GM18499 (cell line): ENCODE measurements around the gene KCNIP2.
"Not testable (repeated sequence)": the region's sequence is repeated elsewhere in the genome, so short reads cannot be mapped to it uniquely, and the experiment has no call there.

Experiments used
- ATAC-seq: cut with Tn5 transposase; IDR thresholded peaks from one replicate; pipeline ENCODE4 v1.9.1; 2021; ENCODE audit warnings: moderate number of reproducible peaks; ENCODE audit not compliant: insufficient read depth, unreplicated experiment

Gene KCNIP2

GRCh38 chr10:101829561-101830315 is 13.9 kb downstream of the KCNIP2 start:
- ATAC-seq, result no peak

GRCh38 chr10:101828766-101829551 is 14.6 kb downstream of the KCNIP2 start:
- ATAC-seq, result no peak

- ATAC-seq, result no peak
These were observed 15.5 kb downstream of the KCNIP2 start for GRCh38 chr10:101827919-101828600.

DNA sequence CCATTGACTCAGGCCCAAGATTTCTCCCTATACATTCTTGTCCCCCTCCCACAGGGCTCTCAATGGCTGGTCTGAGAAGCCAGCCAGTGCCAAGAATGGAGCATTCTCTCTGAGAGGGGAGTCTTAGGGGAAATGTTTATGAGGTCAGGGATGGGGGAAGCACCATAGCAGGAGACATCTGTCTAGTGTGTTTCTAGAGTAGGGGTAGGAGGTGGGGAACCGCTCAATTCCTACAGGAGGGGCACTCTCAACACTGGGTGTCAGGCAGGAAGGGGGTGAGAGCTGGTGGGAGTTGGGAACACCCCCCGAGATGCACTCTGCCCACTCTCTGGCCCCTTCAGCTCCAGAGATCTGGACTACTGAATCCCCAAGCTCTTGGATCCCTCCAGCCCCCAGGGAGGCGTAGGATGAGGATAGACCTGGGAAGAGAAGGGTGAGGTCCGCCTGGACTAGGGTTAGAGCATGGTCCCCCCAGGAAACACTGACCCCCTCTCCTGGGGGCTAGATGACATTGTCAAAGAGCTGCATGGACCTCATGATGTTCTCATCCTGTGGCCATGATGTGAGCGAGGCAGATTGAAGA is 16.7 kb downstream of the KCNIP2 start:
- no peak for ATAC-seq

DNA sequence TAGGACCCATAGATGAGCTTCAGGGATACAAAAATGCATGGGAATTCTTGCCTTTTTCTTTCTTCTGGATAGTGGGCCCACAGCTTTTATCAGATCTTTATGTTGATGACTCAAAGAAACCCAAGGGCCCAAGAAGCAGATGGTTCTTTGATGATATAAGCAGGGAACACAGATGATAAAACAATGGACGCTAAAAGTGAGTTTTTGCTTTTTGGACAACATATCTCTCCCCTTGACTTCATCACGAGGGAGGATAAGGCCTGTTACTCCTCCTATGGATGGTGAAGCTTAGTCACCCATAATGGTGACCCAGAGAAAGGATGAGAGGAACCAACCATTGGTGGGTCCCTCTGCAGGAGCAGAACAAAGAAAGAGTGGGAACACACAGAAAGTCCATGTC is 18.9 kb downstream of the KCNIP2 start:
- no peak for ATAC-seq

DNA sequence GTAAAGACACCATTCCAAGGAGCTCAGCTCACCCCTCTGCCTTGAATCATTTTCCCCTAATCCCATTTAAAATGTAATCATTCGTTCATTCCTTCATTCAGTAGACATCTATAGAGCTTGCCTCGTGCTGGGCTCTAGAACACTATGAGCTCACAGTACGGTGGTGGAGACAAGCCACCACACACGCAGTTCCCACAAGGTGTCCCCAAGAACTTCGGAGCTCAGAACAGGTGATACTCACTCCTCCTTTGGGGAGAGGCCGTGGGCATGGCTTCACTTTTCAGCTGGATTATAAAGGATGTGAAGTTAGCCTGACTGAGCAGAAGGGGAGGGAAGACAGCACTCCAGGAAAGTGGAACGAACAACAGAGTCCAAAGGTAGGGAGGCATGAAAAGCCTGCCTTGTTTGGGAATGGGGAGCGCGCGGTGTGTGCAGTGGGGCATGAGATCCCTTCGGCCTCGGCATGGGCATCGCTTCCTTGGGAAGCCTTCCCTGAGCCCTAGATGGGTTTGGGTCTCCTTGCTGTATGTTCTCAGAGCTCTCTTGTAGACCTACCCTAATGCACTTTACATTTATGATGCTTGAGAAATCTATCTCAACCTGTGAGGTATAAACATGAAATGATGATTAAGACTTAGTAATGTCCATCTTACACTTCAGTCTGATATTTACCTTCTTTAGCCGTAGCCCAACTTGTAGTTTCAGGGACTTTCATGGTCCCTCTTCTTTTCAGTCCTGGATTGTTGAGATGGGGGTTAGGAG is 24.5 kb downstream of the KCNIP2 start:
- no peak for ATAC-seq

DNA sequence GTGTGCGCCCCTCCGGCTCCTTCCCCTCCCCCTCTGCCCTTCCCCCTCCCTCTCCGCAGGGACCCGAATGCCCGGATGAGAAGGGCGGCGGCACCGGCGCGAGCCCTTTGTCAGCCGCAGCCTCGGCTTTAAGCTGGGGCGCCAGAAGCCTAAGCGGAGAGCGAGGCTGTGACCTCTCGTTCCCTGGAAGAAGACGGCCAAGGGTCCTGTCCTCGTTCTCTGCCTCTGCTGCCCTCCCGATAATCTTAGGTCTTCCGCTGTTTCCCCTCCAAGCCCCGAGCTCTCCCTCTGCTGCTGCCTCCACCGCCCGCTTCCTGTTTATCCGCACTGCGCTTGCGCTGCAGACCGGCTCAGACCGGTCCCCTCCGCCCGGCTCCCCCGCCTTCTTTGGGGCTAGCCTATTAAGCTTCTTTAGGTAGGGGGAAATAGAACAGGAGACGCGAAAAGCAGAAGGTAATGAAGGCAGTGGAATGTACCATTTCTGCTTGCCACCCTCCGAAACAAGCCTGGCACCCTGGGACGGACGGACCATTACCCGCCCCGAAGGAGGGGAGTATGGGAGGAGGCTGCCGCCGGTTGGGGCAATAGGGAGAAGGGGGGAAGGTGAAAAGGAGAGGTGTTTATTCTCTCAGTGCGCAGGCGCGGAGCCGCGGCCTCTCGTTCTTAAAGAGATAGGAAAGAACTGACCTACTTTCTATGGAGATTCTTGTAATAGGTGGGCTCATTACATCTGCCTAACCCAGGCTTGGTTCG is 25.3 kb downstream of the KCNIP2 start, which contains the start of gene OGA:
Gene OGA, minus strand, starts transcription at position 326 of the 753 bp plus-strand sequence. CDS start 422 bp downstream, outside the sequence.
- peak; percentile 86 for ATAC-seq

DNA sequence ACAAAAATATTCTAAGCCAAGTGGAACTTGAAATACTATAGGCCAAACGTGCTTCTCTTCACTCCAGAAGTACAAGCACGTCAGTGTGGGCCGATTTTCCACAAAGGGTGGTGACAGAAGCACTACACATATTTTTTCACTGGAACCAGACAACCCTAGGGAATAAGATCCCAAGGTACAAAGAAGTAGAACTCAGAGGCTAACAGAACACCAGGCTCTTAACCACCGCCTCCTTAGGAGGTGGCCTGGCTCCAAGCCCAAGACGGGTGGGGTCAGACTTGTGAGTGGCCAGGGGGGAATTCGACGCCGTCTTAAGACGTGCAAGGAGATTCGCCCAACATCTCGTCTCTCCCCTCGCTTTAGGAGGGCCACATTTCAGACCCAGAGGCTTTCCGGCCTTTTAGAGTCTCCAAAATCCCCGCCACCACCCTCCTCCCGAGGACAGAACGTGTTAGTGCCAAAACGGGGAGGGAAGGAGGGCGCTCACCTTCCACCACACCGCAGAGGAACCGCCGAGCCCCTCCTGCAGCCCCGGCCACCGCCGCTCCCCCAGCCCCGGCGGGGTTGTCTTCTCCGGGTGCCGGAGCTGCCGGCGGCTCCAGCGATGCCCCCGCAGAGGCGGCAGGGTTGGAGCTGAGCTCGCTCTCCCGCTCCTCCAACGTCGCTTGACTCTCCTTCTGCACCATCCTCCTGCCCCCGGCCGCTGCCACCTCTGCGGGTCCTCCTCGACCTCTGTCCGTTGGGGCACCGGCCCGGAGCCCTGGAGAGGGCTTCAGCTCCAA is 26.1 kb downstream of the KCNIP2 start:
- no peak for ATAC-seq

DNA sequence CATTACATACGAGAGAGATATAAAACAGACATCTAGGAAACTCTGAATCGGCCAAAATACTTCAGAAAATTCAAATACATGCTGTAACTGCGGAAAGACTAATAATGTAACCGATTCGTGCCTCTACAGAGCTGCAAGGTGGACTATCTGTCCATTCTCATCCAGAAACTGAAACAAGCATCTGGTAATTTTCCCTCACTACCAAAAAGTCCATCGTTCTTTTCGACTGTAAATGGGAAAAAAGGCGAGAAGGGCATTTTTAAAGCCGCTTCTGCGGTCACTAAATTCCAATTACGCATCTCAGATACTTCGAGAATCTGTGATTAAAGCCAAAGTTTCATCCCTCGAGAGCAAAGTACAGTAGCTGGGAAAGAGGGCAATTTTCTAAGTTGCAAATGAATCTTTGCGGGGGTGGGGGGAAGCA is 26.7 kb downstream of the KCNIP2 start:
- ATAC-seq, result no peak

DNA sequence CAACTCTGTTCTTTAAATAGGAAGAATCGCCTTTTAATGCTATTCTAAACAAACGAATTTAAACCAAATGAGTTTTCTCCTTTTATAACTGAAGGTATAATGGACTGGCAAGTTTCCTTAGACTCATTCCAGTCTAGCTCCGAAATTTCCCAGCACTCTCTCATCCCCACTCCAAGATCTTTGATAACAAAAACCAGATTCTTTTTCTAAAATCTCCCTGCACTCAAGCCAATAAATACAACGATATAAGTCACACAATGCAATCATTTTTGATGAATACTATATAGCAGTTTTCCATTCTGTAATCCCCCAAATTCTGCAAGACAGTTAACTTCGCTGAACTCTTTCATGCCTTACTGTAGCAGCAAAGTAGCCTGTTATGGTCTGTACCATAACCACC is 27.2 kb downstream of the KCNIP2 start:
- ATAC-seq, result no peak

DNA sequence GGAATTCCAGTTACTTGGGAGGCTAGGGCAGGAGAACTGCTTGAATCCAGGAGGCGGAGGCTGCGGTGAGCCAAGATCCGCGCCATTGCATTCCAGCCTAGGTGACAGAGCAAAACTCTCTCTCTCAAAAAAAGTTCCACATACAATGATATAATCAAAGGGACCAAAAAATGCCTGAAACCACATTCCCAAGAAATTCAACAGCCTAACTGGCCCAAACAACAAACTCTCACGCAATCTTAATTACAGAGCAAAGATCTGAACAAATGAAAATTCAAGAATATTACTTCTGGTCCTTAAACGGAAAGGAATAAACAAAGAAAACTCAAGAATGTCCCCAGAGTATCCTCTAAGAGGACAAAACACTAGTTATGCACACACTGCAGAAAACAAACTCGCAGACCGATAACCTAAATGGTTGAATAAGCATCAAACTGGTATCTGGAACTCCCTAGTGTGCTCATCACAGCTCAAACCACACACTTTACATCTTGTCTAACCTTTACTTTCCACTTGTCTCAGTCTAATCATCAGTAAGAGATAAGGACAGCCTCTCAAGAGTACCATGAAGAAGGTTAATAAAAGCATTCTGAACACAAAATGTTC is 29.0 kb downstream of the KCNIP2 start:
- ATAC-seq, result no peak

DNA sequence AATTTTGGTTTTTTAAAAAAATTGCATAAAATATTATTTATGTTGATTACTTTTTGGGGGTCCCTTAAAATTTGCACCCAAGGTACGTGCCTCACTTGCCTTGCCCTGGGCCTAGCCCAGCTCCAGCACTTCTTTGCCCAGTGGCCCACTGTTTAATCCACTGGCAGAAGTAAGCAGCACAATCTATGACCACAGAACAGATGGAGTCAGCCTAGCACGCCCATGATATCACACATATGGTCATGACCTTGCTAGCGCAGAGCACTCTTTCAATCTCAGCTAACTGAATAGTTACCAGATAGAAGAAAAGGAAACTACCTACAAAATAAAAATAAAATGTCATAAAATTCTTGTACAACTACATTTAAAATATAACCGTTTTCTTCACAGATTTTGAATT is 31.0 kb downstream of the KCNIP2 start:
- ATAC-seq, result no peak

DNA sequence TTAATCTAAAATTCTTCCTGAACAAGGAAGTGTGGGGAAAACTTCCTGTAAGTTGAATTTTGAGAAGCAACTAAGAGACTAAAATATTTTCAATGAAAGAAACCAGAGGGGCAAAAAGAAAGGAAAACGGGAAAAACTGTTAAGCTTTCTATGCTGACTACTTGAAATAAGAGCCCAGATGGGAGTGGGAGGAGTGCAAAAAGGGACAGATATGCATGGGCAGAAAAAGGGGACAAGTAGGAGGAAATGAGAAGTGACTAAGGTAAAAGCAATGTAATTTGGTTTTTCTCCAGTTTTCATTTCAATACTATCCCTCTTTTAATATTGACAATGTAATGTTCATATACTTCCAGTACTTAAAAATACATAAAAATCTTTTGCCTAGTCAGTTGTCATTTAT is 36.4 kb downstream of the KCNIP2 start:
- ATAC-seq, result no peak

- ATAC-seq, result no peak
These were observed 40.1 kb downstream of the KCNIP2 start for GRCh38 chr10:101803511-101803910.

- ATAC-seq, result no peak
These were observed 46.1 kb downstream of the KCNIP2 start for GRCh38 chr10:101797403-101798059.

- no peak for ATAC-seq
These were observed 50.1 kb downstream of the KCNIP2 start for GRCh38 chr10:101793526-101793925.

DNA sequence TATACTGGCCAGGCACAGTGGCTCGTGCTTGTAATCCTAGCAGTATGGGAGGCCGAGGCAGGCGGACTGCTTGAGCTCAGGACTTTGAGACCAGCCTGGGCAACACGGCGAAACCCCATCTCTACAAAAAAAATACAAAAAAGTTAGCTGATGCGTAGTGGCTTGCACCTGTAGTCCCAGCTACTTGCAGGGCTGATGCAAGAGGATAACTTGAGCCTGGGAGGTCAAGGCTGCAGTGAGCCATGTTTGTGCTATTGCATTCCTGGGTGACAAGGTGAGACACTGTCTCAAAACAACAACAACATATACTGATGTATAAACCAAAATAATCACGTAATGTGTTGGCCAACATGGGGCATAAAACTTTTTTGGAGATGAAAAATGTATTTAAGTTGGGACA is 53.9 kb downstream of the KCNIP2 start:
- no peak for ATAC-seq

DNA sequence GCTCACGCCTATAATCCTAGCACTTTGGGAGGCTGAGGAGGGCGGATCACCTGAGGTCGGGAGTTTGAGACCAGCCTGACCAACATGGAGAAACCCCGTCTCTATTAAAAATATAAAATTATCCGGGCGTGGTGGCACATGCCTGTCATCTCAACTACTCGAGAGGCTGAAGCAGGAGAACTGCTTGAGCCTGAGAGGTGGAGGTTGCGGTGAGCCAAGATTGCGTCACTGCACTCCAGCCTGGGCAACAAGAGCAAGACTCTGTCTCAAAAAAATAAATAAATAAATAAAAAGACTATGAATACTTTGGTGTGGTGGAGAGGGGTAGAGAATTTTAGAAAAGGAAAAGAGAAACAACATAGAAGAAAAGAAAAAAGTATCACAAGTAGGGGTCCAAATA is 54.4 kb downstream of the KCNIP2 start:
- not testable (repeated sequence) for ATAC-seq
